Astrocyte (in vitro differentiated cells and primary cell): ENCODE data around the gene NPVF. TPM values are rescaled to one million over a fixed set of nuclear protein-coding genes. Genes with fewer than 3 reads are reported as not detected.

Experiments
- DNase-seq: peaks from one replicate; pipeline ENCODE4 v3.0.0-alpha.2; 2010; ENCODE audit warnings: low read depth
- FAIRE-seq: peaks from 2 replicates; lab custom pipeline; 2011; peaks lifted over from hg19 to GRCh38; lab: Jason Lieb, UNC
- H2AFZ ChIP-seq: 2 replicates; pipeline ENCODE4 v1.6.0; 2012; ENCODE audit warnings: low read depth, low read length, inconsistent platforms
- H3K27ac ChIP-seq: 2 replicates; pipeline ENCODE4 v1.5.1; 2011; ENCODE audit warnings: low read depth, low read length, inconsistent platforms
- H3K27me3 ChIP-seq: 2 replicates; pipeline ENCODE4 v1.6.0; 2011; ENCODE audit warnings: low read length, inconsistent platforms; ENCODE audit not compliant: insufficient read depth
- H3K36me3 ChIP-seq: 2 replicates; pipeline ENCODE4 v1.5.1; 2011; ENCODE audit warnings: low read length, inconsistent platforms; ENCODE audit not compliant: insufficient read depth
- H3K4me1 ChIP-seq: 2 replicates; pipeline ENCODE4 v1.5.1; 2011; ENCODE audit warnings: low read length, inconsistent platforms; ENCODE audit not compliant: insufficient read depth
- H3K4me2 ChIP-seq: 2 replicates; pipeline ENCODE4 v1.6.0; 2012; ENCODE audit warnings: low read length, inconsistent platforms
- H3K4me3 ChIP-seq: 2 replicates; pipeline ENCODE4 v1.5.1; 2011; ENCODE audit warnings: low read depth, mild to moderate bottlenecking, low read length, inconsistent platforms; ENCODE audit not compliant: insufficient read depth
- H3K79me2 ChIP-seq: 2 replicates; pipeline ENCODE4 v1.6.0; 2012; ENCODE audit warnings: mild to moderate bottlenecking, low read length, inconsistent platforms; ENCODE audit not compliant: insufficient read depth
- H3K9ac ChIP-seq: 2 replicates; pipeline ENCODE4 v1.6.0; 2012; ENCODE audit warnings: mild to moderate bottlenecking, low read length, inconsistent platforms
- H3K9me3 ChIP-seq: 2 replicates; pipeline ENCODE4 v1.5.1; 2012; ENCODE audit warnings: low read depth, mild to moderate bottlenecking, low read length, inconsistent platforms; ENCODE audit not compliant: insufficient read depth
- H4K20me1 ChIP-seq: 2 replicates; pipeline ENCODE4 v1.6.0; 2012; ENCODE audit warnings: low read length, inconsistent platforms; ENCODE audit not compliant: insufficient read depth
- H3K27ac Mint-ChIP-seq: one replicate; pipeline ENCODE4 v1.8.0; 2021; ENCODE audit warnings: mild to moderate bottlenecking, mixed read lengths; ENCODE audit not compliant: unreplicated experiment
- H3K27me3 Mint-ChIP-seq: one replicate; pipeline ENCODE4 v1.8.0; 2021; ENCODE audit warnings: low read depth, mixed read lengths; ENCODE audit not compliant: unreplicated experiment
- H3K36me3 Mint-ChIP-seq: one replicate; pipeline ENCODE4 v1.8.0; 2021; ENCODE audit warnings: low read depth, mixed read lengths; ENCODE audit not compliant: unreplicated experiment
- H3K4me1 Mint-ChIP-seq: one replicate; pipeline ENCODE4 v1.8.0; 2021; ENCODE audit warnings: low read depth, mixed read lengths; ENCODE audit not compliant: unreplicated experiment
- H3K4me3 Mint-ChIP-seq: one replicate; pipeline ENCODE4 v1.8.0; 2021; ENCODE audit warnings: mild to moderate bottlenecking, moderate library complexity, mixed read lengths; ENCODE audit not compliant: unreplicated experiment
- H3K9me3 Mint-ChIP-seq: one replicate; pipeline ENCODE4 v1.8.0; 2021; ENCODE audit warnings: mild to moderate bottlenecking, mixed read lengths; ENCODE audit not compliant: unreplicated experiment
- EZH2 ChIP-seq: IDR thresholded peaks from 2 replicates; pipeline ENCODE4 v1.6.1; 2012; ENCODE audit warnings: mild to moderate bottlenecking, low read length, inconsistent platforms; ENCODE audit not compliant: insufficient read depth
- total RNA-seq: library from RNA; stranded (reverse); gene quantifications from 2 replicates; pipeline ENCODE4 v1.2.1, GENCODE V29; 2021
- TF ChIP-seq, protein P1 (sequence below): IDR thresholded peaks from 2 replicates; pipeline ENCODE4 v1.5.1; 2011; ENCODE audit warnings: low read depth, mild to moderate bottlenecking, inconsistent platforms, low read length, moderate library complexity; ENCODE audit not compliant: insufficient read depth

NPVF gene
- total RNA-seq, 1 donor from 2014 or later, result not detected

DNA sequence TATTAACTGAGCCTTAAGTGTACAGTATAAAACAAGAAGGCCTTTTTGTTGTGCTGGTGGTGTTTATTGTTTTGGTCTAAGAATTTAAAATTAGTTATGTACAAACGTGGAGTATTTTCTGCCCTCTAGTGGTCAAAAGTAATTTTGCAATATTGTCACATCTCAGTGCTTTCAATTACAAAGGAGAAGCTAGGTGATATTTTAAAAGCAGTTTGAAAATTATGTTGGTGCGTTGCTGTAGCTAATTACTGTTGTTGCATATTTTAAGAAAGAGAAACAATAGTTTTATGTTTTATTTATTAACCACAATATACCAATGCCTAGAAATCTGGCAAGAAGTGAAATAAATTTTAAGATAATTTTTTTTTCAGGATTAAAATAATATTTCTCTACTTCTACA is 11.4 kb downstream of the NPVF start:
- no peak for FAIRE-seq
- no peaks in the 10 kb centered on the region for H3K9me3 ChIP-seq
- no peaks in the 10 kb centered on the region for H3K4me1 Mint-ChIP-seq

DNA sequence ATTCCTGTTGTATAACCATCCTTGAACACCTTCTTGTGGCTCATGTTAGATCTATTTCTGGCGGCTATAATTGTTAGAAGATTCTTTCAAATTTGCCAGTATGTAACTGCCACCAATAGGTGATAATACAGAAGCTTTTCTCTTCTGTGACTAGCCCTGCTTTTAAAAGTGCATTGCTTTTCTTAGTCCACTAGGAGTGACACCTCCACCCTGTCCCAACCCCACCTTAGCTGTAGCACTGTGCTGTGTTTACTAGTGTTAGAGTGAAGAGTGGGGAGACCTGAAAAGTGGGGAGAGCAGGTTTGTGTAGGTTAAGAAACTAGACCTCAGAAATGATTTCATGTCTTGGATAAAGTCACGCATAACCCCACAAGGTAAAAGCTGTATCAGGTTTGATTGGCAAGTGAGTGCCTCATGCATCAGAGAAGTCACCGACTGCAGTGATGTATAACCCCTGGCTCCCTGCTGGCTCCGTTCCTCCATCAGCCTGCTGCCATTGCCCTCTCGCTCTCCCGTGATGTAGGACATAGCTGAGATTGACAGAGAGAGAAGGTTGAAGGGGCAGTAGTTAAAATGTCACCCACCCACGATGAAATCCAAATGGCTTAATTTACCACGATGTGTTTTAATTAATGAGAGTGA is 12.5 kb downstream of the NPVF start:
- no peaks in the 10 kb centered on the region for H3K4me1 ChIP-seq
- no peak overlapping the region for H3K4me2 ChIP-seq
- no peak overlapping the region for H3K4me3 ChIP-seq
- no peak overlapping the region for H3K27ac ChIP-seq
- no peaks in the 10 kb centered on the region for H4K20me1 ChIP-seq
- no peak overlapping the region for H3K9ac ChIP-seq
- no peaks in the 10 kb centered on the region for H3K36me3 ChIP-seq
- no peaks in the 10 kb centered on the region for H3K4me1 Mint-ChIP-seq
- H3K79me2 ChIP-seq, result no peaks in the 10 kb centered on the region
- no peaks in the 10 kb centered on the region for H3K36me3 Mint-ChIP-seq
- no peak for TF ChIP-seq EZH2
- TF ChIP-seq, protein P1, sequence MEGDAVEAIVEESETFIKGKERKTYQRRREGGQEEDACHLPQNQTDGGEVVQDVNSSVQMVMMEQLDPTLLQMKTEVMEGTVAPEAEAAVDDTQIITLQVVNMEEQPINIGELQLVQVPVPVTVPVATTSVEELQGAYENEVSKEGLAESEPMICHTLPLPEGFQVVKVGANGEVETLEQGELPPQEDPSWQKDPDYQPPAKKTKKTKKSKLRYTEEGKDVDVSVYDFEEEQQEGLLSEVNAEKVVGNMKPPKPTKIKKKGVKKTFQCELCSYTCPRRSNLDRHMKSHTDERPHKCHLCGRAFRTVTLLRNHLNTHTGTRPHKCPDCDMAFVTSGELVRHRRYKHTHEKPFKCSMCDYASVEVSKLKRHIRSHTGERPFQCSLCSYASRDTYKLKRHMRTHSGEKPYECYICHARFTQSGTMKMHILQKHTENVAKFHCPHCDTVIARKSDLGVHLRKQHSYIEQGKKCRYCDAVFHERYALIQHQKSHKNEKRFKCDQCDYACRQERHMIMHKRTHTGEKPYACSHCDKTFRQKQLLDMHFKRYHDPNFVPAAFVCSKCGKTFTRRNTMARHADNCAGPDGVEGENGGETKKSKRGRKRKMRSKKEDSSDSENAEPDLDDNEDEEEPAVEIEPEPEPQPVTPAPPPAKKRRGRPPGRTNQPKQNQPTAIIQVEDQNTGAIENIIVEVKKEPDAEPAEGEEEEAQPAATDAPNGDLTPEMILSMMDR, result no peak
- H3K27me3 ChIP-seq, result peaks cover 2% of the 10 kb centered on the region
- no peak for DNase-seq
- FAIRE-seq, result no peak
- H3K27ac Mint-ChIP-seq, result no peak overlapping the region
- no peak overlapping the region for H2AFZ ChIP-seq
- H3K4me3 Mint-ChIP-seq, result no peak overlapping the region
- H3K9me3 ChIP-seq, result no peaks in the 10 kb centered on the region
- peaks cover 3% of the 10 kb centered on the region for H3K9me3 Mint-ChIP-seq
- H3K27me3 Mint-ChIP-seq, result peaks cover under 1% of the 10 kb centered on the region

More for the DNA sequence above, 11.4 kb downstream of the NPVF start:
- Histone ChIP-seq H2AFZ (no peak overlapping the region), H4K20me1 (no peaks in the 10 kb centered on the region), H3K36me3 (no peaks in the 10 kb centered on the region), H3K27me3 (peaks cover 2% of the 10 kb centered on the region), H3K4me1 (no peaks in the 10 kb centered on the region), H3K9ac (no peak overlapping the region), H3K27ac (no peak overlapping the region), H3K79me2 (no peaks in the 10 kb centered on the region), H3K4me3 (no peak overlapping the region), H3K4me2 (no peak overlapping the region)
- peak; percentile 15 for DNase-seq
- Mint-ChIP-seq H3K4me3 (no peak overlapping the region), H3K27ac (no peak overlapping the region), H3K36me3 (no peaks in the 10 kb centered on the region), H3K27me3 (peaks cover 6% of the 10 kb centered on the region), H3K9me3 (peaks cover 3% of the 10 kb centered on the region)
- TF ChIP-seq EZH2, result no peak
- TF ChIP-seq, protein P1, result peak; percentile 82

DNA sequence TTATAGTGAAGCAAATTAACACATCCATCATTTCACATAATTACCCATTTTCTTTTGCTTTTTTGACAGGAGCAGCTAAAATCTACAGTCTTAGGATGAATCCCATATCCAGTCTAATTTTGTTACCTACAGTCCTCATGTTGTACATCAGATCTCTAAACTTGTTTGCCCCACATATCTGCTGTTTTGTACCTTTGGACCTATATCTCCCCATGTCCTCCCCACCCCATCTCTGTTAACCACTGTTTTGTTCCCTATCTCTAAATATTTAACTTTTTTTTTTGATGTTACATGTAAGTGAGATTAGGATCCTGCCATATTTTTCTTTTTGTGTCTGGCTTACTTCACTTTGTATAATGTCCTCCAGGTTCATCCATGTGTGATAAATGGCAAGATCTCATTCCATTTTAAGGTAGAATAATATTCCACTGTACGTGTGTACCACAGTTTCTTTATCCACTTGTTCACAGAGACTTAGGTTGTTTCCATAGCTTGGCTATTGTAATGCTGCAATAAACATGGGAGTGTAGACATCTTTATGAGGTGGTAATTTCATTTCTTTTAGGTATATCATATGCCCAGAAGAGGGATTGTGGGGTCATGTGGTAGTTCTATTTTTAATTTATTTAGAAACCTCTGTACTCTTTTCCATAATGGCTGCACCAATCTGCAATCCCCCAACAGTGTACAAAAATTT is 19.6 kb downstream of the NPVF start:
- no peak for DNase-seq
- Mint-ChIP-seq H3K36me3 (no peaks in the 10 kb centered on the region), H3K27me3 (peaks cover 7% of the 10 kb centered on the region), H3K27ac (no peak overlapping the region), H3K4me1 (no peaks in the 10 kb centered on the region), H3K9me3 (peaks cover 3% of the 10 kb centered on the region), H3K4me3 (no peak overlapping the region)
- no peak overlapping the region for H3K27ac ChIP-seq
- H4K20me1 ChIP-seq, result no peaks in the 10 kb centered on the region
- TF ChIP-seq, protein P1, result no peak
- no peak for TF ChIP-seq EZH2
- no peak for FAIRE-seq
- H2AFZ ChIP-seq, result no peak overlapping the region
- H3K27me3 ChIP-seq, result no peaks in the 10 kb centered on the region
- no peaks in the 10 kb centered on the region for H3K36me3 ChIP-seq
- H3K4me1 ChIP-seq, result no peaks in the 10 kb centered on the region
- no peak overlapping the region for H3K9ac ChIP-seq
- H3K4me2 ChIP-seq, result no peak overlapping the region
- H3K9me3 ChIP-seq, result no peaks in the 10 kb centered on the region
- no peaks in the 10 kb centered on the region for H3K79me2 ChIP-seq
- no peak overlapping the region for H3K4me3 ChIP-seq
